Activated CD8-positive, alpha-beta T cell treated with anti-CD3 and anti-CD28 coated beads, Interleukin-2, amount 10 ng/mL, durations not matched to agents 7 days and 5 days (primary cell): Measurements from ENCODE around the gene TDRD3. TPM values are rescaled to one million over a fixed set of nuclear protein-coding genes. Genes with fewer than 3 reads are reported as not detected.

Experiments used
- ATAC-seq: fragments of 150-1000 bp; cut with Tn5 transposase; one replicate; pipeline ENCODE4 v1.10.0; 2021; ENCODE audit warnings: moderate library complexity
- CTCF ChIA-PET: fragments of 350-600 bp; sonication (Branson Sonifier 250); formaldehyde crosslinking; loops from one replicate; lab custom pipeline; 2021; ENCODE audit warnings: antibody characterized with exemption; lab: Charles Lee
- POLR2A ChIA-PET: fragments of 350-600 bp; sonication (Branson Sonifier 250); formaldehyde crosslinking; loops from one replicate; lab custom pipeline; 2021; ENCODE audit warnings: antibody characterized with exemption; lab: Charles Lee
- DNase-seq: peaks from one replicate; pipeline ENCODE4 v3.0.0-alpha.2; 2020
- H3K27ac Mint-ChIP-seq: one replicate; pipeline ENCODE4 v1.8.0; 2021; ENCODE audit warnings: mild to moderate bottlenecking, mixed read lengths
- H3K27me3 Mint-ChIP-seq: one replicate; pipeline ENCODE4 v1.8.0; 2021; ENCODE audit warnings: low read depth, mixed read lengths
- H3K36me3 Mint-ChIP-seq: one replicate; pipeline ENCODE4 v1.8.0; 2021; ENCODE audit warnings: low read depth, mixed read lengths
- H3K4me1 Mint-ChIP-seq: one replicate; pipeline ENCODE4 v1.8.0; 2021; ENCODE audit warnings: low read depth, mixed read lengths
- H3K4me3 Mint-ChIP-seq: one replicate; pipeline ENCODE4 v1.8.0; 2021; ENCODE audit warnings: mild to moderate bottlenecking, mixed read lengths
- H3K9me3 Mint-ChIP-seq: one replicate; pipeline ENCODE4 v1.8.0; 2022; ENCODE audit warnings: mixed read lengths; ENCODE audit not compliant: insufficient read depth
- total RNA-seq, 2 experiments: library from RNA; stranded (reverse); gene quantifications; one replicate each; pipeline ENCODE4 v1.2.3, GENCODE V29; 2021

The TDRD3 gene
- total RNA-seq, 2 experiments from 2014 or later, result 21.7 to 22.2 TPM

DNA sequence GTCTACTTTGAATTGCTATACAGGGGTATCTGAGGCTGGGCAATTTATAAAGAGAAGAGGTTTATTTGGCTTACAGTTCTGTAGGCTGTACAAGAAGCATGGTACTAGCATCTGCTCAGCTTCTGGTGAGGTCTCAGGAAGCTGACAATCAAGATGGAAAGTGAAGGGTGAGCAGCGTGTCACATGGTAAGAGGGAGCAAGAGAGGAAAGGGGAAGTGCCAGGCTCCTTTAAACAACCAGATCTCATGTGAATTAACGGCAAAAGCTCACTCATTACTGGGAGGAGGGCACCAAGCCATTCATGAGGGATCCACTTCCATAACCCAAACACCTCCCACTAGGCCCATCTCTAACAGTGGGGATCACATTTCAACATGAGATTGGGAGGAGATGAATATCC lies 222.4 kb downstream of the TDRD3 start:
- ChIA-PET CTCF (no interaction called here), POLR2A (no interaction called here)
- Mint-ChIP-seq H3K36me3 (no peaks in the 10 kb centered on the region), H3K27me3 (no peaks in the 10 kb centered on the region), H3K4me1 (no peaks in the 10 kb centered on the region), H3K4me3 (no peak overlapping the region), H3K9me3 (no peaks in the 10 kb centered on the region), H3K27ac (no peak overlapping the region)
- ATAC-seq (no peak), DNase-seq (no peak)

DNA sequence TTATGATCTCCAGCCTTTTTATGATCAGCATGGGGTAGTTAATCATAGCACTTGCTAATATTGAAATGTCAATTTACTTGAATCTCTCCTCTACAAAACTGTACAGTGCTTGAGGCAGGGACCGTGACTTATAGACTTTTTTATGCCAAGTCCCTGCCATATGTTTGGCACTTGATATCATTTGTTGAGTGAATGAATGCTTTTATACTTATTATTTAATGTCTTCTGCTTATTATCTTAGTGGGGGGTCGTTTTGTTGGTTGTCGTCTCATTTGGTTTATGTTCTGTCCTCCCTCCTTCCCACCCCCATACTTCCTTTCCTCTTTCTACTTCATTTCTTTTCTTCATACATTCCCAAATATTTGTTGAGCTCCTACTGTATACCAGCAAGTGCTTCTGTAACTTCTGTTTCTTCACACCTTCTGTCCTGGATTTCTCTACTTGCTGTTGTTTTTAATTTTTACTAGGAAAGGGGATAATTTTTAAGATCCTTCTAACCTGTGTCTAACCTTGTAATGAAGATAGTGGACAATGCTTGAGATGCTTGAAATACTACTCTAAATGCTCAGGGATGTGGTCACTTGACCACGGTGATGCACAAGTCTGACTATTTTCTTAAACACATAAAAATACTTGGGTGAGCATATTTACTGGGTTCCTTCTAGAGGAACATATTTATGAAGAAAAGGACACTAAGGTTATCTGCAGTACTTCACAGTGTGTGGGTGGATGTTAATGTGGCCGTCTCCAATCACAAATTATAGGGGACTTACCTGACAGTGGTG lies 223.8 kb downstream of the TDRD3 start:
- ATAC-seq, result no peak
- Mint-ChIP-seq H3K27ac (no peak overlapping the region), H3K4me3 (no peak overlapping the region), H3K9me3 (no peaks in the 10 kb centered on the region), H3K27me3 (no peaks in the 10 kb centered on the region), H3K36me3 (no peaks in the 10 kb centered on the region), H3K4me1 (no peaks in the 10 kb centered on the region)
- ChIA-PET POLR2A (no interaction called here), CTCF (no interaction called here)
- DNase-seq, result no peak

DNA sequence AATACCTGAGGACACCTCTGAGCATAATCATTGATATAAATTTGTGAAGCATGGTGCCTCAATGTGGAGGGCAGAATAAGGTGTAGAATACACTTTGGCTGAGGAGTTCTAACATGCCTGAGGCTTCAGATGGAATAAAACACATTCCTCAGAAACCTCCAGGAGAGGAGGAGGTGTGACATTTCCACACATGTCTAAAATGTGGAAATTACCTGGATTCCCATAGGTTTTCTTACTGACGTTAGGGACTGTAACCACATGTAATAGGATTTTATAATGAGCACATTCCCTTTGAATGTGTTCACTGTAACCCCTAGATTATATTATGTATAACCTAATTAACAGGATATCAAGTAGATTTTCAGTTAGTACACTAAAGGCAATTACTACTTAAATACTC lies 226.1 kb downstream of the TDRD3 start:
- H3K36me3 Mint-ChIP-seq, result no peaks in the 10 kb centered on the region
- ChIA-PET POLR2A (no interaction called here), CTCF (no interaction called here)
- no peak overlapping the region for H3K27ac Mint-ChIP-seq
- H3K27me3 Mint-ChIP-seq, result no peaks in the 10 kb centered on the region
- H3K4me1 Mint-ChIP-seq, result no peaks in the 10 kb centered on the region
- H3K4me3 Mint-ChIP-seq, result no peak overlapping the region
- H3K9me3 Mint-ChIP-seq, result no peaks in the 10 kb centered on the region
- ATAC-seq, result no peak
- DNase-seq, result no peak

Other genes starting within 250 kb of the TDRD3 start
- gene DIAPH3, start 233.3 kb upstream of the TDRD3 start, total RNA-seq, result 10 to 100 TPM; 25.9 to 26.8 TPM